Effector memory CD4-positive, alpha-beta T cell (primary cell): ENCODE results near the gene SPDEF.

Experiments used
- DNase-seq, 3 donors: peaks; one replicate each; pipeline ENCODE4 v3.0.0-alpha.2; 2020
- H3K27ac ChIP-seq: 2 replicates; pipeline ENCODE4 v1.7.0; 2013; ENCODE audit warnings: mild to moderate bottlenecking, low read length, moderate library complexity; ENCODE audit not compliant: insufficient read depth, poor library complexity, severe bottlenecking
- H3K27me3 ChIP-seq: replicated peaks from 2 replicates; pipeline ENCODE4 v1.7.0; 2013; ENCODE audit warnings: mild to moderate bottlenecking, low read length; ENCODE audit not compliant: insufficient read depth, control insufficient read depth, poor library complexity, severe bottlenecking
- H3K36me3 ChIP-seq: 2 replicates; pipeline ENCODE4 v1.7.0; 2013; ENCODE audit warnings: mild to moderate bottlenecking, low read length, moderate library complexity; ENCODE audit not compliant: control insufficient read depth, insufficient read depth
- H3K4me1 ChIP-seq: 2 replicates; pipeline ENCODE4 v1.7.0; 2013; ENCODE audit warnings: low read length, mild to moderate bottlenecking; ENCODE audit not compliant: control insufficient read depth, insufficient read depth, poor library complexity, severe bottlenecking
- H3K4me3 ChIP-seq: 2 replicates; pipeline ENCODE4 v1.7.0; 2013; ENCODE audit warnings: low read length, low read depth, mild to moderate bottlenecking; ENCODE audit not compliant: insufficient read depth, poor library complexity, severe bottlenecking
- H3K9me3 ChIP-seq: 2 replicates; pipeline ENCODE4 v1.7.0; 2013; ENCODE audit warnings: mild to moderate bottlenecking, low read length, moderate library complexity; ENCODE audit not compliant: control insufficient read depth

SPDEF gene

GRCh38 chr6:34524499-34524898 is 31.6 kb downstream of the SPDEF start:
- H3K4me3 ChIP-seq, result no peak overlapping the region

GRCh38 chr6:34523441-34524206 is 32.5 kb downstream of the SPDEF start:
- no peak overlapping the region for H3K4me3 ChIP-seq
- H3K4me1 ChIP-seq, result peaks cover 4% of the 10 kb centered on the region
- no peak for DNase-seq
- no peak overlapping the region for H3K27ac ChIP-seq
- H3K27me3 ChIP-seq, result no peaks in the 10 kb centered on the region
- no peaks in the 10 kb centered on the region for H3K9me3 ChIP-seq
- no peaks in the 10 kb centered on the region for H3K36me3 ChIP-seq

More at GRCh38 chr6:34524499-34524898, 31.6 kb downstream of the SPDEF start:
- Histone ChIP-seq H3K27ac (no peak overlapping the region), H3K4me1 (peaks cover 4% of the 10 kb centered on the region), H3K9me3 (no peaks in the 10 kb centered on the region), H3K36me3 (no peaks in the 10 kb centered on the region), H3K27me3 (no peaks in the 10 kb centered on the region)
- no peak for DNase-seq

- Histone ChIP-seq H3K4me3 (no peak overlapping the region), H3K36me3 (no peaks in the 10 kb centered on the region), H3K27me3 (no peaks in the 10 kb centered on the region), H3K9me3 (no peaks in the 10 kb centered on the region), H3K27ac (no peak overlapping the region), H3K4me1 (peaks cover 4% of the 10 kb centered on the region)
- DNase-seq, result no peak
Observed at GRCh38 chr6:34522761-34523160, 33.4 kb downstream of the SPDEF start.

GRCh38 chr6:34521463-34522285 is 34.5 kb downstream of the SPDEF start:
- Histone ChIP-seq H3K36me3 (no peaks in the 10 kb centered on the region), H3K9me3 (no peaks in the 10 kb centered on the region), H3K27me3 (no peaks in the 10 kb centered on the region), H3K4me1 (no peaks in the 10 kb centered on the region), H3K4me3 (no peak overlapping the region), H3K27ac (no peak overlapping the region)
- no peak for DNase-seq

- Histone ChIP-seq H3K4me1 (no peaks in the 10 kb centered on the region), H3K36me3 (no peaks in the 10 kb centered on the region), H3K27ac (no peak overlapping the region), H3K9me3 (no peaks in the 10 kb centered on the region), H3K4me3 (no peak overlapping the region), H3K27me3 (no peaks in the 10 kb centered on the region)
- no peak for DNase-seq
Observed at GRCh38 chr6:34520645-34521462, 35.3 kb downstream of the SPDEF start.

- no peak for DNase-seq
- H3K36me3 ChIP-seq, result no peaks in the 10 kb centered on the region
- H3K27me3 ChIP-seq, result no peaks in the 10 kb centered on the region
- no peak overlapping the region for H3K27ac ChIP-seq
- H3K4me1 ChIP-seq, result no peaks in the 10 kb centered on the region
- no peaks in the 10 kb centered on the region for H3K9me3 ChIP-seq
- H3K4me3 ChIP-seq, result no peak overlapping the region
Observed at GRCh38 chr6:34519971-34520644, 36.0 kb downstream of the SPDEF start.

GRCh38 chr6:34518669-34519365 is 37.3 kb downstream of the SPDEF start:
- H3K4me3 ChIP-seq, result no peak overlapping the region
- no peaks in the 10 kb centered on the region for H3K36me3 ChIP-seq
- no peak for DNase-seq
- no peaks in the 10 kb centered on the region for H3K9me3 ChIP-seq
- no peaks in the 10 kb centered on the region for H3K27me3 ChIP-seq
- H3K4me1 ChIP-seq, result no peaks in the 10 kb centered on the region
- H3K27ac ChIP-seq, result no peak overlapping the region

- H3K4me1 ChIP-seq, result no peaks in the 10 kb centered on the region
- H3K27ac ChIP-seq, result no peak overlapping the region
- DNase-seq, result no peak
- no peaks in the 10 kb centered on the region for H3K36me3 ChIP-seq
- no peak overlapping the region for H3K4me3 ChIP-seq
- no peaks in the 10 kb centered on the region for H3K9me3 ChIP-seq
- no peaks in the 10 kb centered on the region for H3K27me3 ChIP-seq
Observed at GRCh38 chr6:34517966-34518365, 38.2 kb downstream of the SPDEF start.

- H3K9me3 ChIP-seq, result no peaks in the 10 kb centered on the region
- no peaks in the 10 kb centered on the region for H3K36me3 ChIP-seq
- no peaks in the 10 kb centered on the region for H3K4me1 ChIP-seq
- H3K27me3 ChIP-seq, result no peaks in the 10 kb centered on the region
- H3K4me3 ChIP-seq, result no peak overlapping the region
- no peak for DNase-seq
- H3K27ac ChIP-seq, result no peak overlapping the region
Observed at GRCh38 chr6:34517461-34517881, 38.7 kb downstream of the SPDEF start.
